HCT116 (cell line): Measurements from ENCODE around the gene SPACA6. TPM values are rescaled to one million over a fixed set of nuclear protein-coding genes. Genes with fewer than 3 reads are reported as not detected.

ENCODE experiments used
- ATAC-seq: fragments of 200-7000 bp; cut with Tn5 transposase; 2 replicates; pipeline ENCODE4 v1.9.1; 2020; ENCODE audit warnings: mild to moderate bottlenecking, moderate library complexity
- BruUV-seq: library from RNA; stranded (reverse); fragments of 400-500 nt; replicated peaks from 2 replicates; lab custom pipeline; 2021; lab: Mats Ljungman, UMichigan
- CTCF ChIA-PET: fragments of 300-600 bp; sonication (Branson Sonifier 250); formaldehyde crosslinking; loops from one replicate; lab custom pipeline; 2021; ENCODE audit warnings: antibody characterized with exemption; lab: Charles Lee
- POLR2A ChIA-PET: fragments of 300-600, 350-600 bp; sonication (Branson Sonifier 250); formaldehyde crosslinking; loops from one replicate; lab custom pipeline; 2021; ENCODE audit warnings: antibody characterized with exemption; lab: Charles Lee
- RAD21 ChIA-PET, 2 experiments: fragments of 300-600 bp; sonication (Branson Sonifier 250); formaldehyde crosslinking; loops; one replicate each; lab custom pipeline; 2023; ENCODE audit warnings: low total read pairs in 2 of 2; ENCODE audit not compliant: uncharacterized antibody in 2 of 2, unreplicated experiment in 2 of 2, low non-redundant PET in 1 of 2; lab: Charles Lee
- DNase-seq: peaks from one replicate; pipeline ENCODE4 v3.0.0-alpha.2; 2010; ENCODE audit warnings: low read depth, low spot score
- H2AFZ ChIP-seq: fragments of 200-600 bp; shearing (Covaris generic), sonication (generic); 2 replicates; pipeline ENCODE4 v1.6.1; 2017; ENCODE audit warnings: low read depth, mixed run types, mixed read lengths, antibody characterized with exemption, low read length; ENCODE audit not compliant: poor library complexity, severe bottlenecking
- H3K27ac ChIP-seq: 2 replicates; pipeline ENCODE4 v1.5.1; 2012; ENCODE audit warnings: low read depth, low read length
- H3K27me3 ChIP-seq: fragments of 200-600 bp; sonication (generic); 2 replicates; pipeline ENCODE4 v1.6.1; 2016; ENCODE audit warnings: mixed run types, low read length, mixed read lengths; ENCODE audit not compliant: insufficient read depth
- H3K36me3 ChIP-seq, 2 experiments: fragments of 200-500 bp in 1 of 2; fragments of 200-600 bp in 1 of 2; sonication (Bioruptor generic) in 1 of 2; sonication (generic) in 1 of 2; 2 replicates each; pipeline versions ENCODE4 v1.5.1 to v1.6.1; 2014 to 2016; ENCODE audit warnings: low read length in 2 of 2, inconsistent platforms in 1 of 2, mixed read lengths in 1 of 2, mixed run types in 1 of 2; ENCODE audit not compliant: insufficient read depth in 2 of 2, control insufficient read depth in 1 of 2
- H3K4me1 ChIP-seq, 2 experiments: fragments of 200-600 bp in 1 of 2; sonication (generic) in 1 of 2; 2 replicates each; pipeline versions ENCODE4 v1.5.1 to v1.6.1; 2012 to 2017; ENCODE audit warnings: low read length in 2 of 2, inconsistent platforms in 1 of 2, mild to moderate bottlenecking in 1 of 2, mixed read lengths in 1 of 2, mixed run types in 1 of 2, moderate library complexity in 1 of 2; ENCODE audit not compliant: insufficient read depth in 2 of 2, control insufficient read depth in 1 of 2
- H3K4me2 ChIP-seq: fragments of 200-600 bp; sonication (generic); 2 replicates; pipeline ENCODE4 v1.6.1; 2017; ENCODE audit warnings: mixed run types, low read length, mixed read lengths
- H3K4me3 ChIP-seq, 2 experiments: fragments of 200-600 bp in 1 of 2; sonication (generic) in 1 of 2; replicated peaks in 1 of 2; 2 replicates each; pipeline ENCODE4 v1.5.1; 2011 to 2016; ENCODE audit warnings: low read length in 2 of 2, control low read depth in 1 of 2, low read depth in 1 of 2, mild to moderate bottlenecking in 1 of 2, mixed read lengths in 1 of 2, mixed run types in 1 of 2
- H3K79me2 ChIP-seq: fragments of 200-600 bp; sonication (generic); 2 replicates; pipeline ENCODE4 v1.6.1; 2017; ENCODE audit warnings: mild to moderate bottlenecking, mixed run types, low read length, moderate library complexity, mixed read lengths; ENCODE audit not compliant: insufficient read depth
- H3K9ac ChIP-seq: fragments of 200-600 bp; sonication (generic); 2 replicates; pipeline ENCODE4 v1.6.1; 2016; ENCODE audit warnings: low read length, mixed read lengths
- H3K9me2 ChIP-seq: fragments of 200-600 bp; sonication (generic), shearing (Covaris generic); 2 replicates; pipeline ENCODE4 v1.6.1; 2017; ENCODE audit warnings: mixed run types, mild to moderate bottlenecking, moderate library complexity; ENCODE audit not compliant: insufficient read depth
- H3K9me3 ChIP-seq, 2 experiments: fragments of 200-500 bp in 1 of 2; fragments of 200-600 bp in 1 of 2; sonication (Bioruptor generic) in 1 of 2; sonication (generic) in 1 of 2; 2 replicates each; pipeline ENCODE4 v1.6.1; 2014 to 2017; ENCODE audit warnings: low read length in 2 of 2, mixed read lengths in 2 of 2, inconsistent platforms in 1 of 2, low read depth in 1 of 2, mild to moderate bottlenecking in 1 of 2, mixed run types in 1 of 2, moderate library complexity in 1 of 2; ENCODE audit not compliant: control insufficient read depth in 1 of 2, insufficient read depth in 1 of 2
- H4K20me1 ChIP-seq: fragments of 200-600 bp; sonication (generic), shearing (Covaris generic); 2 replicates; pipeline ENCODE4 v1.6.1; 2017; ENCODE audit warnings: mixed run types, mild to moderate bottlenecking, moderate library complexity; ENCODE audit not compliant: insufficient read depth
- CEBPB ChIP-seq: IDR thresholded peaks from 2 replicates; pipeline ENCODE4 v1.6.1; 2012; ENCODE audit warnings: low read depth
- EZH2 ChIP-seq: fragments of 200-600 bp; sonication (generic); IDR thresholded peaks from 2 replicates; pipeline ENCODE4 v1.6.1; 2017; ENCODE audit warnings: antibody characterized with exemption, mixed run types
- FOSL1 ChIP-seq: IDR thresholded peaks from 2 replicates; pipeline ENCODE4 v1.6.1; 2012; ENCODE audit warnings: low read depth
- JUND ChIP-seq: IDR thresholded peaks from 2 replicates; pipeline ENCODE4 v1.6.1; 2012
- POLR2A ChIP-seq: IDR thresholded peaks from 2 replicates; pipeline ENCODE4 v1.7.0; 2011; ENCODE audit warnings: borderline replicate concordance; ENCODE audit not compliant: insufficient read depth, insufficient read length; ENCODE audit errors: extremely low read depth
- TCF7L2 ChIP-seq: IDR thresholded peaks from 2 replicates; pipeline ENCODE4 v1.7.0; 2011; ENCODE audit warnings: borderline replicate concordance, inconsistent platforms; ENCODE audit not compliant: insufficient read depth, insufficient read length; ENCODE audit errors: extremely low read depth
- intact Hi-C: fragments of 100-400 bp; cut with micrococcal nuclease; formaldehyde crosslinking; loops from 2 replicates; pipeline ENCODE4 v1.10.0; 2022
- total RNA-seq: library from RNA; stranded (reverse); gene quantifications from one replicate; pipeline ENCODE4 v1.2.1, GENCODE V29; 2021; ENCODE audit not compliant: unreplicated experiment
- TF ChIP-seq, protein P1 (sequence below): IDR thresholded peaks from 2 replicates; pipeline ENCODE4 v1.6.1; 2012
- TF ChIP-seq, protein P2 (sequence below): IDR thresholded peaks from 2 replicates; pipeline ENCODE4 v1.6.1; 2012; ENCODE audit warnings: low read depth
- TF ChIP-seq, protein P3 (sequence below), 3 experiments: fragments of 200-600 bp in 1 of 3; sonication (generic) in 1 of 3; IDR thresholded peaks in 2 of 3; conservative IDR thresholded peaks in 1 of 3; 2 replicates each; pipeline ENCODE4 v1.5.1; 2012 to 2017; ENCODE audit warnings: low read depth in 2 of 3, low read length in 2 of 3, antibody characterized with exemption in 1 of 3, borderline replicate concordance in 1 of 3, control low read depth in 1 of 3, mild to moderate bottlenecking in 1 of 3, mixed read lengths in 1 of 3, mixed run types in 1 of 3, moderate library complexity in 1 of 3; ENCODE audit not compliant: insufficient read depth in 1 of 3
- TF ChIP-seq, protein P4 (sequence below): IDR thresholded peaks from 2 replicates; pipeline ENCODE4 v1.6.1; 2011; ENCODE audit warnings: mild to moderate bottlenecking, low read length, moderate library complexity; ENCODE audit not compliant: insufficient replicate concordance; ENCODE audit errors: extremely low read depth

The SPACA6 gene
- total RNA-seq, 1 experiment from 2014 or later: 13.9 TPM

DNA sequence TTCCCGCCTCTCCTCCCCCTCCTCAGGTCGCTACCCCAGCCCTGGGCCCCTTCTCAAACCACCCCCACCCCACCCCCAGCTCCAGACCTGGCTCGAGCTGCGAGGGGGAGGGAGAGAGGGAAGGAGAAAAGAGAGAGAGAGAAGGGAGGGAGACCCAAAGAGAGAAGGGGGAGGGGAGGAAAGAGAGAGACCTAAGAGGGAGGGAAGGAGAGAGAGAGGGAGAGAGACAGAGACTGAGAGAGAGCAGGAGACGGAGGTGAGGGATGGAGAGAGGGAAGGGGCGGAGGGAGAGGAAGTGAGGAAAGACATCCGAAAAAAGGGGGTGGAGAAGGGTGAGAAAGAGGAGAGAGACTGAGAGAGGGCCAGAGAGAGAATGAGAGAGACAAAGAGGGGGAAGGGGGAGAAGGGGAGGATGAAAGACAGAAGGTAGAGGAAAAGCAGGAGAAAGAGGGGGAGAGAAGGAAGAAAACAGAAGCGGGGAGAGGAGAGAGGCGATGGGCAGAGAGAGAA lies 2.0 kb upstream of the SPACA6 start:
- H3K9me2 ChIP-seq: no peaks in the 10 kb centered on the region
- intact Hi-C loops: no loop called here
- H3K4me2 ChIP-seq: peak overlapping the region; percentile 88

More for the DNA sequence above, 2.0 kb upstream of the SPACA6 start:
- DNase-seq: no peak
- no peaks in the 10 kb centered on the region for H4K20me1 ChIP-seq
- POLR2A ChIA-PET: interaction anchor here (0.6 kb wide), 1 partner anchor 46 kb away, joined by 4 read pairs; no protein-coding TSS in a partner anchor
- H3K36me3 ChIP-seq: peaks cover 5 to 9% of the 10 kb centered on the region in 2 experiments; a peak in 2 of 4 replicates
- H3K27me3 ChIP-seq: no peaks in the 10 kb centered on the region
- RAD21 ChIA-PET: no interaction called here
- H2AFZ ChIP-seq: no peak overlapping the region
- TF ChIP-seq, protein P1, sequence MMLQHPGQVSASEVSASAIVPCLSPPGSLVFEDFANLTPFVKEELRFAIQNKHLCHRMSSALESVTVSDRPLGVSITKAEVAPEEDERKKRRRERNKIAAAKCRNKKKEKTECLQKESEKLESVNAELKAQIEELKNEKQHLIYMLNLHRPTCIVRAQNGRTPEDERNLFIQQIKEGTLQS: no peak
- TF ChIP-seq POLR2A (no peak), JUND (no peak), CEBPB (no peak), EZH2 (no peak), FOSL1 (no peak), TCF7L2 (no peak)
- TF ChIP-seq, protein P2, sequence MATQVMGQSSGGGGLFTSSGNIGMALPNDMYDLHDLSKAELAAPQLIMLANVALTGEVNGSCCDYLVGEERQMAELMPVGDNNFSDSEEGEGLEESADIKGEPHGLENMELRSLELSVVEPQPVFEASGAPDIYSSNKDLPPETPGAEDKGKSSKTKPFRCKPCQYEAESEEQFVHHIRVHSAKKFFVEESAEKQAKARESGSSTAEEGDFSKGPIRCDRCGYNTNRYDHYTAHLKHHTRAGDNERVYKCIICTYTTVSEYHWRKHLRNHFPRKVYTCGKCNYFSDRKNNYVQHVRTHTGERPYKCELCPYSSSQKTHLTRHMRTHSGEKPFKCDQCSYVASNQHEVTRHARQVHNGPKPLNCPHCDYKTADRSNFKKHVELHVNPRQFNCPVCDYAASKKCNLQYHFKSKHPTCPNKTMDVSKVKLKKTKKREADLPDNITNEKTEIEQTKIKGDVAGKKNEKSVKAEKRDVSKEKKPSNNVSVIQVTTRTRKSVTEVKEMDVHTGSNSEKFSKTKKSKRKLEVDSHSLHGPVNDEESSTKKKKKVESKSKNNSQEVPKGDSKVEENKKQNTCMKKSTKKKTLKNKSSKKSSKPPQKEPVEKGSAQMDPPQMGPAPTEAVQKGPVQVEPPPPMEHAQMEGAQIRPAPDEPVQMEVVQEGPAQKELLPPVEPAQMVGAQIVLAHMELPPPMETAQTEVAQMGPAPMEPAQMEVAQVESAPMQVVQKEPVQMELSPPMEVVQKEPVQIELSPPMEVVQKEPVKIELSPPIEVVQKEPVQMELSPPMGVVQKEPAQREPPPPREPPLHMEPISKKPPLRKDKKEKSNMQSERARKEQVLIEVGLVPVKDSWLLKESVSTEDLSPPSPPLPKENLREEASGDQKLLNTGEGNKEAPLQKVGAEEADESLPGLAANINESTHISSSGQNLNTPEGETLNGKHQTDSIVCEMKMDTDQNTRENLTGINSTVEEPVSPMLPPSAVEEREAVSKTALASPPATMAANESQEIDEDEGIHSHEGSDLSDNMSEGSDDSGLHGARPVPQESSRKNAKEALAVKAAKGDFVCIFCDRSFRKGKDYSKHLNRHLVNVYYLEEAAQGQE: no peak
- TF ChIP-seq, protein P3, sequence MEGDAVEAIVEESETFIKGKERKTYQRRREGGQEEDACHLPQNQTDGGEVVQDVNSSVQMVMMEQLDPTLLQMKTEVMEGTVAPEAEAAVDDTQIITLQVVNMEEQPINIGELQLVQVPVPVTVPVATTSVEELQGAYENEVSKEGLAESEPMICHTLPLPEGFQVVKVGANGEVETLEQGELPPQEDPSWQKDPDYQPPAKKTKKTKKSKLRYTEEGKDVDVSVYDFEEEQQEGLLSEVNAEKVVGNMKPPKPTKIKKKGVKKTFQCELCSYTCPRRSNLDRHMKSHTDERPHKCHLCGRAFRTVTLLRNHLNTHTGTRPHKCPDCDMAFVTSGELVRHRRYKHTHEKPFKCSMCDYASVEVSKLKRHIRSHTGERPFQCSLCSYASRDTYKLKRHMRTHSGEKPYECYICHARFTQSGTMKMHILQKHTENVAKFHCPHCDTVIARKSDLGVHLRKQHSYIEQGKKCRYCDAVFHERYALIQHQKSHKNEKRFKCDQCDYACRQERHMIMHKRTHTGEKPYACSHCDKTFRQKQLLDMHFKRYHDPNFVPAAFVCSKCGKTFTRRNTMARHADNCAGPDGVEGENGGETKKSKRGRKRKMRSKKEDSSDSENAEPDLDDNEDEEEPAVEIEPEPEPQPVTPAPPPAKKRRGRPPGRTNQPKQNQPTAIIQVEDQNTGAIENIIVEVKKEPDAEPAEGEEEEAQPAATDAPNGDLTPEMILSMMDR (IDR thresholded peaks at IDR 0.05 in 2 of 3, conservative IDR thresholded peaks at IDR 0.05 in 1 of 3; ENCODE audit: borderline replicate concordance in 1 of 3, insufficient read depth in 1 of 3, low read depth in 2 of 3, low read length in 2 of 3): no peak
- TF ChIP-seq, protein P4, sequence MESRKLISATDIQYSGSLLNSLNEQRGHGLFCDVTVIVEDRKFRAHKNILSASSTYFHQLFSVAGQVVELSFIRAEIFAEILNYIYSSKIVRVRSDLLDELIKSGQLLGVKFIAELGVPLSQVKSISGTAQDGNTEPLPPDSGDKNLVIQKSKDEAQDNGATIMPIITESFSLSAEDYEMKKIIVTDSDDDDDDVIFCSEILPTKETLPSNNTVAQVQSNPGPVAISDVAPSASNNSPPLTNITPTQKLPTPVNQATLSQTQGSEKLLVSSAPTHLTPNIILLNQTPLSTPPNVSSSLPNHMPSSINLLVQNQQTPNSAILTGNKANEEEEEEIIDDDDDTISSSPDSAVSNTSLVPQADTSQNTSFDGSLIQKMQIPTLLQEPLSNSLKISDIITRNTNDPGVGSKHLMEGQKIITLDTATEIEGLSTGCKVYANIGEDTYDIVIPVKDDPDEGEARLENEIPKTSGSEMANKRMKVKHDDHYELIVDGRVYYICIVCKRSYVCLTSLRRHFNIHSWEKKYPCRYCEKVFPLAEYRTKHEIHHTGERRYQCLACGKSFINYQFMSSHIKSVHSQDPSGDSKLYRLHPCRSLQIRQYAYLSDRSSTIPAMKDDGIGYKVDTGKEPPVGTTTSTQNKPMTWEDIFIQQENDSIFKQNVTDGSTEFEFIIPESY: no peak
- ATAC-seq: no peak
- CTCF ChIA-PET: no interaction called here
- no TSS peak for BruUV-seq
- H3K27ac ChIP-seq: peak overlapping the region; percentile 66
- peaks cover 21 to 43% of the 10 kb centered on the region in 2 experiments for H3K4me1 ChIP-seq
- H3K9me3 ChIP-seq: no peaks in the 10 kb centered on the region
- H3K79me2 ChIP-seq: peaks cover 52% of the 10 kb centered on the region
- peak overlapping the region; percentile 78 to 79 for H3K4me3 ChIP-seq
- H3K9ac ChIP-seq: peak overlapping the region; percentile 67
